Stomach (tissue), 4 donors: ENCODE data around the gene RMDN3.

Source experiments
- POLR2A ChIP-seq, 4 donors: fragments of 450-650 bp; IDR thresholded peaks; one replicate each; pipeline ENCODE4 v1.6.1; 2016; ENCODE audit warnings: antibody characterized with exemption in 4 of 4, control low read depth in 2 of 4, mild to moderate bottlenecking in 1 of 4, moderate library complexity in 1 of 4
- TF ChIP-seq, protein P1 (sequence below), 7 experiments: fragments of 450-650 bp in 4 of 7; fragments of 200-600 bp in 3 of 7; sonication (generic) in 3 of 7; IDR thresholded peaks; one replicate each; pipeline ENCODE4 v1.5.1; 2016 to 2019; ENCODE audit warnings: antibody characterized with exemption in 7 of 7, control low read depth in 2 of 7, mild to moderate bottlenecking in 1 of 7

DNA sequence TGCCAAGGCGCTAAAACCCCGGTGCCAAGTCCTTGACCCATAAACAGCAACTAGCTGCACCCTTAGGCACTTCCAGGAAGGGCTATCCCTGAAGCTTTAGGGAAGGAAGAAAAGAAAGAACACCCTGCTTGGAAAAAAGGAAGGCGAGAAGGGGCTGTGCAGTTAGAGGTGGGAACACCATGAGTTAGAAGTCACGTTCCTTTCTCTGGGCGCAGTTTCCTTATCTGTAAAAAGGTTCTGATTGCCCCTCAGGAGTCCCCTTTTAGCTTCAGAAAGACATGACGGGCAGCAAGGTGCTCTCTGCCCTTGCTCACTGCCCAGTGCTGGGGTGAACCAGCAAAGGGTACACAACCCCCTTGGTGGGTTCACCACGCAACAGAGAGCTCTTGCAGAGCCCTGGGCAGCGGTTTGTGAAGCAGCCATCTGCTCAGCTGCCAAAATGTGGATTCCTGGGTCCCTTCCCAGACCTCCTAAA, 9.6 kb upstream of the RMDN3 start:
- TF ChIP-seq POLR2A (IDR thresholded peaks at IDR 0.05) = no peak
- TF ChIP-seq, protein P1, sequence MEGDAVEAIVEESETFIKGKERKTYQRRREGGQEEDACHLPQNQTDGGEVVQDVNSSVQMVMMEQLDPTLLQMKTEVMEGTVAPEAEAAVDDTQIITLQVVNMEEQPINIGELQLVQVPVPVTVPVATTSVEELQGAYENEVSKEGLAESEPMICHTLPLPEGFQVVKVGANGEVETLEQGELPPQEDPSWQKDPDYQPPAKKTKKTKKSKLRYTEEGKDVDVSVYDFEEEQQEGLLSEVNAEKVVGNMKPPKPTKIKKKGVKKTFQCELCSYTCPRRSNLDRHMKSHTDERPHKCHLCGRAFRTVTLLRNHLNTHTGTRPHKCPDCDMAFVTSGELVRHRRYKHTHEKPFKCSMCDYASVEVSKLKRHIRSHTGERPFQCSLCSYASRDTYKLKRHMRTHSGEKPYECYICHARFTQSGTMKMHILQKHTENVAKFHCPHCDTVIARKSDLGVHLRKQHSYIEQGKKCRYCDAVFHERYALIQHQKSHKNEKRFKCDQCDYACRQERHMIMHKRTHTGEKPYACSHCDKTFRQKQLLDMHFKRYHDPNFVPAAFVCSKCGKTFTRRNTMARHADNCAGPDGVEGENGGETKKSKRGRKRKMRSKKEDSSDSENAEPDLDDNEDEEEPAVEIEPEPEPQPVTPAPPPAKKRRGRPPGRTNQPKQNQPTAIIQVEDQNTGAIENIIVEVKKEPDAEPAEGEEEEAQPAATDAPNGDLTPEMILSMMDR (IDR thresholded peaks at IDR 0.05) = no peak
